ENCODE results near the gene MST1.

DNA sequence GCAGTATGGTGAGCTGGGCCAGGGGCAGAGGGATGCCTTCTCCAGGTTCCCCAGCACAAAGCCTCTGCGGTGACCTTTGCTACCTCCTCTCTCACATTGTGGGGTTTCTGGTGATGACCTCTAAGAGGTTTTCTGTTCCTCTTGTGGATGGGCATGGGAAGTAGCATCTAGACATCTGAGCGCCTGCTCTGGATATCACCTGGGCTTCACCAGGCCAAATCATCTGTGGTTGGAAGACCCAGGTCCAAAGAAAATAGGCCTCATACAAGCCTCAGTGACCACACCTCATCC is 8.1 kb downstream of the MST1 start:
- TF ChIP-seq POLR2A (IDR thresholded peaks at IDR 0.05) (no peak), POLR2AphosphoS5 (IDR thresholded peaks at IDR 0.05) (no peak), EP300 (IDR thresholded peaks at IDR 0.05; ENCODE audit: low read depth) (no peak)
- TF ChIP-seq, protein P1, sequence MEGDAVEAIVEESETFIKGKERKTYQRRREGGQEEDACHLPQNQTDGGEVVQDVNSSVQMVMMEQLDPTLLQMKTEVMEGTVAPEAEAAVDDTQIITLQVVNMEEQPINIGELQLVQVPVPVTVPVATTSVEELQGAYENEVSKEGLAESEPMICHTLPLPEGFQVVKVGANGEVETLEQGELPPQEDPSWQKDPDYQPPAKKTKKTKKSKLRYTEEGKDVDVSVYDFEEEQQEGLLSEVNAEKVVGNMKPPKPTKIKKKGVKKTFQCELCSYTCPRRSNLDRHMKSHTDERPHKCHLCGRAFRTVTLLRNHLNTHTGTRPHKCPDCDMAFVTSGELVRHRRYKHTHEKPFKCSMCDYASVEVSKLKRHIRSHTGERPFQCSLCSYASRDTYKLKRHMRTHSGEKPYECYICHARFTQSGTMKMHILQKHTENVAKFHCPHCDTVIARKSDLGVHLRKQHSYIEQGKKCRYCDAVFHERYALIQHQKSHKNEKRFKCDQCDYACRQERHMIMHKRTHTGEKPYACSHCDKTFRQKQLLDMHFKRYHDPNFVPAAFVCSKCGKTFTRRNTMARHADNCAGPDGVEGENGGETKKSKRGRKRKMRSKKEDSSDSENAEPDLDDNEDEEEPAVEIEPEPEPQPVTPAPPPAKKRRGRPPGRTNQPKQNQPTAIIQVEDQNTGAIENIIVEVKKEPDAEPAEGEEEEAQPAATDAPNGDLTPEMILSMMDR (IDR thresholded peaks at IDR 0.05), result no peak

Data from transverse colon (tissue), 4 donors.